ENCODE results near the gene SPON2.

Gene SPON2

GRCh38 chr4:1193206-1194009, 21.0 kb upstream of the SPON2 start:
- no peak for DNase-seq

DNA sequence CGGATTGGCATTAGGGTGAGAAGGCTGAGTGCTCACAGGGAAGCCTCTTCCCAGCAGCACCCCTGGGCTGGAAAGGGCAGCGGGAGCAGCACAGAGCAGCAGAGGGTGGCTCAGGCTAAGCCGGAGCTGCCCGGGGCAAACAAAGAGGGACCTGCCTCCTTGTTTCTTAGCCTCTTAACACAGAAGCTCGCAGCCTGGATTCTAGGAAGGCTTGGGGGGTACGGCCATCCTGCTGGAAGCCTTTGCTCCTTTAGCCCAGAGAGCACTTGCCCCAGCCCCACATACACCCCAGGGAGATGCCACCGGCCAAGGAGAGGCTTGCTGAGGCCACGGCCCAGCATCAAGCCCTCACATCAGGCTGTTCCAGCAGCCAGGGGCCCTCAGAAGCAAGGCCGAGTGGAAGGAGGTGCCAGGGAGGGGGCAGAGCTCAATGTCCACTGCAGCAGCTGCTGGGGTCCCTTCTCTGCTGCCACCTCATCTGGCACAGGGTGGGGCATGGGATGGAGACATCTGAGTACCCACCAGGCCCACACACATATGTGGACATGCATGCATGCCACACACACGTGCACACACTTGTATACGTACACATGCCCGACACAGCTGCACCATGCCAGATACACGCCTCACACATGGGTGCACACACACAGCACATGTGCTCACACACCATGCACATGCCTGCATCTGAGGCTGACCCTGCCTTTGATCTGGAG, 20.3 kb upstream of the SPON2 start:
- DNase-seq, result no peak

DNA sequence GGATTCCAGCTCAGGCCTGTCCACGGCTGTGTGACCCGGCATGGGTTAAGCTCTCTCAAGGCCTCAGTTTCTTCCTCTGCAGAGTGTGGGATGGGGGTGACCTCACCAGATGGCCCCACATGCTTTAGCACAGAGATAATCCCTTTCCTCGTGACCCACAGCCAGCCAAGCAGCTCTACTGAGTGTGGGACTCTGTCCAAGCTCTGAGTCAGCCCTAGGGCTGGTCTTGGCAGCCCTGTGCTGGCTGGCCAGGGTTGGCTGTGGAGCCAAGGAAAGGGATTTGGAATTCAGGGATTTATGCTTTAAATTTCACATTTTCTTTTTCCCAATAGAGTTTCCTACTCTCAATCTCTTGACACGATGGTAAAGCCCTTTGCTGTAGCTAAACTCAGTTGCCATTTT, 19.7 kb upstream of the SPON2 start:
- no peak for DNase-seq

DNA sequence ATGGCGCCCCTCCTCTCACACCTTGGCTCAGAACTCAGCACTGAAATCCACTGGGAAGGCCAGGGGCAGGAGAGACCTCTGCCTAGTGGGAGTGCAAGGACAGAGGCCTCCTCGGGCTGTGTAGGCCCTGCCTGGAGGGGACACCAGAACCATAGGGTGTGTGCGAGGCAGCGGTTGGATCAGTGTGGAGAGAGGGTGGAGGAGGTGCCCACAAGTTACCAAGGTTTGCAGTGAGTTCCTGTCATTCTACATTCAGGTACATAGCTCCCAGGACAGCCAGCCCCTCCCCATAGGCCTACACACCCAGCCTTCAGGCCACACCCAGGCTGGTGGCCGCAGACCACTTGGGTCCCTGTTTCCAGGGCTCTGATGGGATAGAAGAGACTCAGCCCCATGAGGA, 19.2 kb upstream of the SPON2 start:
- no peak for DNase-seq

GRCh38 chr4:1187182-1187581, 14.8 kb upstream of the SPON2 start:
- no peak for DNase-seq

DNA sequence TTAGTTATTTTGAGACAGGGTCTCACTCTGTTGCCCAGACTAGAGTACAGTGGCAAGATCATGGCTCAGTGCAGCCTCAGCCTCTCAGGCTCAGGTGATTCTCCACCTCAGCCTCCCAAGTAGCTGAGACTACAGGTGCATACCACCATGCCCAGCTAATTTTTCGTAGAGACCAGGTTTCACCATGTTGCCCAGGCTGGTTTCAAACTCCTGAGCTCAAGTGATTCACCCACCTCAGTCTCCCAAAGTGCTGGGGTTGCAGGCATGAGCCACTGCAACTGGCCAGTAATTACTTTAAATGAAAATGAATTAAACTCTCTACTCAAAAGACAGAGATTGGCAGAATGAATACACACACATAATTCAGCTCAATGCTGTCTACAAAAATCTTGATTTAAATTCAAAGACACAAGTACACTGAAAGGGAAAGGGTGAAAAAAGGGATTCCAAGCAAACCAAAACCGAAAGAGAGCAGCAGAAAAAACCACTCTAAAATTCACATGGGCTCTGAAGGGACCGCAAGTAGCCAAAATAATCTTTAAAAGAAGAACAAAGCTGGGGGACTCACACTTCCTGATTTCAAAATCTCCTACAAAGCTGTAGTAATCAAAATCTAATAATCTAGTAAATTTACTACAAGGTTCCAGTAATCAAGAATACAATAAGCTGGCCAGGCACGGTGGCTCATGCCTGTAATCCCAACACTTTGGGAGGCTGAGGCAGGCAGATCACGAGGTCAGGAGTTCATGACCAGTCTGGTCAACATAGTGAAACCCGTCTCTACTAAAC, 11.8 kb upstream of the SPON2 start:
- no peak for DNase-seq

- DNase-seq, result no peak
Observed at GRCh38 chr4:1182313-1182712, 9.9 kb upstream of the SPON2 start.

DNA sequence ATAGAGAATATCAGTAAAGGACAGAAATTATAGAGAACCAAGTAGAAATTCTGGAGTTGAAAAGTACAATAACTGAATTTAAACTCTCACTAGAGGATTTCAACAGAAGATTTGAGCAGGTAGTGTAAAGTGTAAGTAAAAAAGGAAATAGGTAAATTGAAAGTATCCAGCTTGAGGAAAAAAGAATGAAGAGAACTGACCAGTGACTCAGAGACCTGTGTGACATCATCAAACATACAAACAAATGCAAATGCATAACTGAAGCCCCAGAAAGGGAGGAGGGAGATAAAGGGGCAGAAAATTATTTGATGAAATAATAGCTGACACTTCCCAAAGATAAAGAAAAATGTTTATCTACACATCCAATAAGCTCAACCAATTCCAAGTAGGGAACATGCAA, 8.3 kb upstream of the SPON2 start:
- no peak for DNase-seq

DNA sequence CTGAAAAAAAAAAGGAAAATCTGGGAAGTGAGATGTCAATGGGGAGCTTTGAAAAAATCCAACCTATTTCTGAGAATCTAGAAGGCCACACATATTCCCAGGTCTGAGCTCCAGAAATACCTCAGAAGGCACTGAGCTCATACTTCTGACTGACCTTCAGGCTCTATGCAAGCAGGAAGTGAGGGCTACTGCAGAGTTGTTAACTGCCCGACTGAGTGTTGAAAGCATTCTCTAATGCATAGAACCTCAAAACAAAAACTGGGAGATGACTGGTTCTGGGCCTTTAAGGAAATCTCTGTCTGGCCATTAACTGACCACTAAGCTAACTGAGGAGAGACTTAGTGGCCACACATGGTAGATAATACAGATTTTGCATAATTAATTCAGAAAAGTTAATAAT, 7.6 kb upstream of the SPON2 start:
- DNase-seq, result no peak

GRCh38 chr4:1179089-1179441, 6.7 kb upstream of the SPON2 start:
- DNase-seq, result no peak

DNA sequence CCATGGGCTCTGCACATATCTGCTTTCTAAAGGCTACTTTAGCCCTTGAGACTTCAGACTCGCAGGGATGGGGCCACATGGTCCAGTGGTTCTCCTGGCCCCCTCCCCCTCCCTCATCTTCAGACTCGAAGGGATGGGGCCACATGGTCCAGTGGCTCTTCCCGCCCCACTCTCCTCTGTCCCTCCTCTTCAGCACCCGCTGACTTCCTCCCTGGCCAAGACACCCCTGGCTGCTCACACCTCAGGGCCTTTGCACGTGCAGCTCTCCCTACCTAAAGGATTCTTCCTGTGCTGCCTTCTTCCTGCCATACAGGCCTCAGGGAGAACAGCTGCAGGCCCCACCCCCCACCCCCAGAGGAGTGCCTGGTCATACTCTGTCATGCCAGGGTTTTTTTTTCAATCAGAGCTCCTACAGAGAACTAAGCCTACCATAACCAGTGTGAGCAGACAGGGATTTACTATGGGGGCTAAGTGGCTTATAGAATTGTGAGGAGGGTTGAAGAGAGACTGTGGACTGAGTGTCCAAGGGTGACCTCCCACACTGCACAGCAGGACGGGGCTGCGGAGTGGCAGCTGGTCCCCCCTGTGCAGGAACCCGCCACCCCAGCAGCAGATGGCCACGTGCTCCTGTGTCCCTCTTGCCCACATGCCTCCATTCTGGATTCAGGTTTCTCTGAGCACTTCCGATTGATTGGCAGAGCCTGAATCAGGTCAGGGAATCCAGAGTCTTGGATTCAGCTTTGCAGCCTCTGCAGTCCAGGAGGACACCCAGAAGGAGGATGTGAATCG, 6.1 kb upstream of the SPON2 start:
- no peak for DNase-seq

DNA sequence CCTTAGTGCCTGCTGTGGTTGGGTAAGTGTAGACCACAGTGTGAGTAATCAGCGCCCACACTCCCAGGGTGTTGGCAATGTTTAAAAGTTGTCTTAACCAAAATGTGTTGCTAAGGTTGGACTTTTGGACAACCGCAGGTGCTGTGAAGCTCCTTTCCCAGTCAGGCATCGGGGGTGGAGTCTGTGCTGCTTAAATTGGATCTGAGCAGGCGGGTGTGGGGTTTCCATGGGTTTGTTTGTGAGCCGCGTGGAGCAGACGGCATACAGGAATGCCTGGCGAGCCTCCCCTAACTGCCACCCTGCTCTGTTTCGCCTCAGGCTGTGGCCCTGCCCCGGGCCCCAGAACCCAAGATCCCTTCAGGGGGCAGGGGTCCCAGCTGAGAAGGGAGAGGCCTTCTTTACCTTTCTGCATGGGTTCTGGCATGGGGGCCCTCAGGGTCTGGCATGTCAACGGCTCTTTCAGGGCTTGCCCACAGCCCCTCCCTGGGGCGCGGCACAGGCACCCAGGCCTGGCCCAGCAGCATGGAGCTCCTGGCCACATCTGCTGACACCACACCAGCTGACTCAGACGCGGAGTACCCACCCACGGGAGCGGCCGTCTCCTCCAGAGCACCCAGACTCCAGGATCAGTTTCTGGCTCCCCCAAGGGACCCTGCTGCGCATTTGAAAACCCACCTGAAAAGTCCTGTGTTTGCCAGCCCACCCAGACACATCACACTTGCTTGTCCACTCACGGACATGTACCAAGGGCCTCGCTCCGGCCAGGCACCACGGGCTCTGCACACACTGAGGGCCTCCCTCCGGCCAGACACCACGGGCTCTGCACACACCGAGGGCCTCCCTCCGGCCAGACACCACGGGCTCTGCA, 5.1 kb upstream of the SPON2 start:
- no peak for DNase-seq

DNA sequence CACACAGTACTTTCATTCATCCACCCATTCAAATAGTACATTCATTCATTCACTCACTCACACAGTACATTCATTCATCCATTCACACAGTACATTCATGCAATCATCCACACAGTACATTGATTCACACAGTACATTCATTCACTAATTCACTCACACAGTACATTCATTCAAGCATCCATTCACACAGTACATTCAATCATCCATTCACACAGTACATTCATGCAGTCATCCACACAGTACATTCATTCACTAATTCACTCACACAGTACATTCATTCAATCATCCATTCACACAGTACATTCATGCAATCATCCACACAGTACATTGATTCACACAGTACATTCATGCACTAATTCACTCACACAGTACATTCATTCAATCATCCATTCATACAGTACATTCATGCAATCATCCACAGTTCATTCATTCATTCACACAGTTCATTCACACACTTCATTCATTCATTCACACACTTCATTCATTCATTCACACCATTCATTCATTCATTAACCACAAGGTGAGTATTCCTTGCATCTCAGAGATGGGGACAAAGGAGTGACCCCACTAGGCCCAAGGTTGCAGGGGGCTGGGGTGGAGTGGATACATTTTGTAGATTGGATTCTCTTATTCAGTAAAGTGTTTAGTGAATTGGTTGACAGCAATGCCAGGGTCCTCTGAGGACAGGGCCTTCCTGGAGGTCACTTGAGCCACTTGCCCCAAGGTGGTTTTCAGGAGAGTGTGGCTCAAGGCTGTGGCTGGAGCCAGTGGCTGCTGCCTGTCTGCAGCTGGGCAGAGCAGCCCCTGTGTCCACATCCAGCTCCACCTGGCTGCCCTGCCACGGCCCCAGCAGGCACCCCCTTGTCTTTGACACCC, 4.3 kb upstream of the SPON2 start:
- no peak for DNase-seq

GRCh38 chr4:1175635-1176229, 3.3 kb upstream of the SPON2 start:
- DNase-seq, result no peak

GRCh38 chr4:1174941-1175634, 2.7 kb upstream of the SPON2 start:
- no peak for DNase-seq

DNA sequence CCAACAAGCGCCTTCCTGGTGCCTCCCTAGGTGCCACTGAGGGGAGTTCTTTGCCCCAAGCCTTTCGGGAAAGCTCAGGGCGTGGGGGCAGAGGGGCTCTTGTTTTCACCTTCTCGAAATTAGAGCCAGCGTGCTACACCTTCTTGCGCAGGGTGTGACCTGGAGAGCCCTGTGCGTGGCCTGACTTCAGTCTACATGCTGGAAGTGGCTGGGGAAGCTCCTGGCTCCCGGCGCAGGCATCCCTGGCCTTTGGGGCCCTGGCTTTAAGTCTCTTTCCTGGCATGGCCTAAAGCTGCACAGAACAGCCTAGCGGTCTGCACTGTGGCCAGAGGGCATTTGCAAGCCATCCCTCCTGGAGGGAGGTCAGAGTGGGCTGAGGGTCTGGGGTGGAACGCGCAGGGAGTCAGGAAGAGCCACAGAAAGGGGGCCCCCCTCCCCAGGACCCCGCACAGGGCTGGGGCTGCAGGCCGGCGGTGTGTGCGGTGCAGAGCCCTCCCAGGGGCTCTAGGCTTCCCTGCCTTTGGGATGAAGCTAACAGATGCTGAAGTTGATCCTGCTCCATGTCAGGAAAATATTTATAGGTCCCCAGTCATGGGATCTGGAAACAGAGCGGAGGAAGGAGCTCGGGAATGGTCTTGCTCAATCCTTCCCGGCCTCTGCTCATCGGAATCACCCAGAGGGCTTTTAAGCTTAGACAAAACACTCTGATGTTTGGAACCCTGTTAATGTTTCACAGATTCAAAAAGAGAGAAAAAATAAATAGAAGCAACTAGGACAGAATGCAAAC, 781 bp upstream of the SPON2 start:
- DNase-seq, result no peak

GRCh38 chr4:1171311-1172227, 814 bp downstream of the SPON2 start:
- DNase-seq, result no peak

DNA sequence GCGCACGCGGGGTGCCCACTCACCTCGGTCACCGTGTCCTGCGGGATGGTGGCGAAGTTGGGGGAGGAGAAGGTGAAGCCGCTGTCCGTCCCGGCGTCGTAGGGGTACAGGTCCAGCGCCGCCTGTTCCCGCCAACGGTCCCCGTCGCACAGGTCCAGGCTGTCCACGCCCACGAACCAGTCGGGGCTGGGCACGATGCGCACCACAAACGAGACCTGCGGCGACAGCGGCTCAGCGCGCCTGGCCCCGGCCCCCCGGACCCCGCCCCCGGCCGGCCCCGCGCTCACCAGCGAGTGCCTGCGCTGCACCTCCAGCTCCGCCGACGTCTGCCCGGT, 1.4 kb downstream of the SPON2 start:
- no peak for DNase-seq

Data from NCI-H2227 treated with DMSO at 0.1 percent for 48 hours (cell line).